Hematopoietic multipotent progenitor cell treated with erythropoietin and hydrocortisone succinate and interleukin-3 and kit ligand, for 6 days (in vitro differentiated cells): ENCODE results near the gene DHX58.
A peak's percentile ranks its signal among the peaks of the same experiment; 100 is the strongest.

ENCODE experiments used
- DNase-seq: peaks from one replicate; pipeline ENCODE4 v3.0.0-alpha.2; 2015

Gene DHX58

GRCh38 chr17:42109086-42109485 is 3.4 kb downstream of the DHX58 start:
- no peak for DNase-seq

GRCh38 chr17:42107597-42108576 is 4.6 kb downstream of the DHX58 start:
- peak; percentile 96 for DNase-seq

GRCh38 chr17:42107124-42107523 is 5.4 kb downstream of the DHX58 start:
- DNase-seq: no peak

GRCh38 chr17:42106009-42106408 is 6.5 kb downstream of the DHX58 start:
- DNase-seq: no peak

DNA sequence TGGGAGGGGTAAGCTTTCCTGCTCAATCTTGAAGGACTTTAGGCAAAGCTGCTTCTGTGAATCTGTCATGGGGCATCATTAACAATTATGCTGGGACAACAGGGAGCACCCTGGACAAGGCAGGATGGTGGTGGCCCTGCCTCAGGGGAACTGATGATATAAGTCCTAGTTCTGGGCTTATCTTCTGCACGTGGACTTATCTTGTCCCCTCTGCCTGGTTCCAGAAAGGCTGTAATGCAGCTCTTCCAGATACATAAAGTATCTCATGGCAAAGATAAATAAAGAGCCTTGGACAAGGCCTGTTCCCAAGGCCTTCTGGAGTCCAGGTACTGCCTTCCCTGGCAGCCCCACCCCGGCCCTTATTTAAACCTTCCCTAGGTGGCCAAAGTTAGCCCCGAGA is 8.2 kb downstream of the DHX58 start:
- no peak for DNase-seq

DNA sequence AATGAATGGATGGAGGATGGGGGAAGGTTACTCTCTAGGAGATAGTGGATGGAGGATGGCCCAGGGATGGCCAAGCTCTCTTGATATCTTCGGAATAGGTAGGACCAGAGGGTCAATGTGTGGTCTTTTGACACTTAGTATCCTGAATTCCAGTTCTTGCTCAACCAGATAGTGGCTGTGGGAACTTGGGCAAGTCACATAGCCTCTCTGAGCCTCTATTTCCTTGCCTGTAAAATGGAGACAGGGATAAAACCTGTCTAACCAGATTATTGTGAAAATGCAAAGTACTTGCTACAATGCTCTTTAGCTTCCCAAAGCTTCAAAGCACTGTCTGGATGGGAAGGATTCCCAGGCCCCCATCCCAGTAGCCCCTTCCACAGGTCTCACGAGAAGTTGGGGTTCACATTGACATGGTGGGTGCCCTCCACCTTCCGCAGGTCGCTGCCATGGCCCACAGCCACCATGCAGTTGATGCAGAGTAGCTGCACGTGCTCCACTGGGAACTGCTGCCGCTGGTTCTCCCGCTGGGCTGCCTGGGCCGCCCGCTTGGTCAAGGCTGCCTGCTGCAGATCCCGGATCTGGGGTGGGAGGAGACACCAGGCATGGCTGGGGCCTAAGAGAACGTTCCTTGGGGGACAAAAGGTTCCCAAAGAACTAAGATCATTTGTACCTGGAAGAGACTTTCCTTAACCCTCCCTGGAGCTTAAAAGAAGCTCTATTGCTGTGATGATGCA is 9.1 kb downstream of the DHX58 start:
- DNase-seq: no peak

GRCh38 chr17:42101513-42102292 is 10.8 kb downstream of the DHX58 start:
- peak; percentile 82 for DNase-seq

DNA sequence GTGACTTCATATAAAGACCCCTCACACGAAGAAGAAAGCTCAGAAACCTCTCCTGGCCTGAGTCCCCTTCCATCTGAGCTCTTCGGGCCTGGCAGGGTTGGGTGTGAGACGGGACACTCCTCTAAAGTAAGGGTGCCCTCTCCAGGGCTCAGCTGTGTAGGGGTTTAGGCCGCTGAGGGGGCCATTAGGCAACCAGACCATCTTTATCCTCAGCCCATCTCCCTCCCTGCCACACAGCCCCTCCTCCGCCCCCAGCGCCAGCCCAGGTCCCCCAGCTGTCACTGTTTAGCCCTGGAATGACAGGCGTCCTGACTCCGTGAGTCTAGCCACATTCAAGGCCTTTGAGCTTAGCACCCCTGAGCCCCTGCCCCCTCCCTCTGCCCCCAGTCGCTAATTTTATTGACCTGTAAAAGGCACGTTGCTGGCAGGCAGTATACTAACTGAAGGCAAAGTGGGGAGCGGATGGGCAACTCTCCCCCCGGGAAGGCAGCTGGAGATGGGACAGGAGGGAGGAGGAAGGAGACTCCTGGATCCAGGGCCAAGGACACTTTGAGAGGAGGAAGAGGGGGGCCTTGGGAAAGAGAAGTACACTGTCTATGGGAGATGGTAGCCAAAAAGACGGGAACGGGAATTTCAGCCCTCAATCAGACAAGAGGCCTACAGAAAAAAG is 13.6 kb downstream of the DHX58 start:
- DNase-seq: no peak

DNA sequence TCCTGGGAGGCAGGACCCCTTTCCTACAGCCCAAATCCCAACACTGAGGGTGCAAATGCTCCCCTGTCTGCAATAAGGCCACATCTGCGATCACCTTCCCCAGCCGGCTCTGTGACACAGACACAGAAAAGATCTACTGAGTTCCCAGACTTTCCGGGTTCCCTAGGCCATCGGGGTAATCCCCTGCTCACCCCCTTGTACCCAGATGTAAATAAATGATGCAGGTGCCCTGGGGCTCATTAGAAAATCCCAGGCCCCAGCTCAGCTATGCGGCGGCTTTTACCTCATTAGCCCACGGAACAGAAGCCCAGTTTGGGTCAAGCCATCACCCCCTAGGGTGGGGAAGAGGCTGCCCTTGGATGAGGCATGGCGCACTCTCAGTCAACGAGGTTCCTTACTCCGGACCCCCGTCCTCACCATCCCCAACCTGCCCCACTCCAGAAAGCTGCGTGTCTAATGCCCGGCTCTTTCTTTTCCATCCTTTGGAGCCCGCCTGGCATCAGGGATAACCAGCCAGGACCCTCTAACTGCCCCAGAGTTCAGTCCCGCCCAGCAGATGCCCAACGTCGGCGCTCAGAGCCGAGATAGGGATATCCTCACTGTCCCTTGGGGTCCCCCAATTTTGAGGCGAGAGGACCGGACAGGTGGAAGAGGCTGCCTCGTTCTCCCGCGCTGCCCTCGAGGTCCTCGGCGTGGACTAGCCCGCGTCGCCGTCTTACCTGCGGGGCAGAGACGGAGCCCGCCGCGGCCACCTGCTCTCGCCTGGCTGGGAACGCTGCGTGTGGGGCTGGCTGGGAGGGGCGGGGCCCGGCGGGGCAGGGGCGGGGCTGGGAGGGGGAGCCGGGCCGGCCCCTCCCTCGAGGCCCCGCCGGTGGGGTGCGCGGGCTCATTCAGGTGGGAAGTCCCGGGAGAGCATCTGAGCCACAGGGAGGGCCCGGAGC is 14.6 kb downstream of the DHX58 start, which contains the start of gene ZNF385C:
ZNF385C (minus strand) TSS at position 783 of the 941 bp plus-strand sequence. CDS start 35,417 bp downstream, outside the sequence.
- DNase-seq: no peak

- no peak for DNase-seq
Measured at GRCh38 chr17:42096360-42097111, 16.0 kb downstream of the DHX58 start.

- DNase-seq: no peak
Measured at GRCh38 chr17:42094375-42095069, 18.0 kb downstream of the DHX58 start.

DNA sequence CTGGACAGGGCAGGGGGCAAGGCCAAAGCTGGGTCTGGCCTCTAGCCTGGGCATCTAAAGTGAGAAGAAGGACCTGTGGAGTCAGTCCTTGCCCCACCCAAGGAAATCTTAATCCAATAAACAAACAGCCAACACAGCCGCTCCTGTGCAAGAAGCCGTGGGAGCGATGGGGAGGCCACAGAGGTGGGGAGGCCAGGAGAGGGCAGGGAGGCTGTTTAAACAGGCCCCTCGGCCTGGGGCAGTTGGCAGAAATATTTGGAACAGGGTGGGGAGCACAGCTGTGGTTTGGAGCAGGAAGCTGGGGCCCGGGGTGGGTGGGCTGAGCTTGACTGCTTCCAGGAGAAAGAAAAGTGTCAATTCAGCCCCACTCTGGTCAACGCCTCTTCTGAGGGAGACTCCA is 19.6 kb downstream of the DHX58 start:
- no peak for DNase-seq

DNA sequence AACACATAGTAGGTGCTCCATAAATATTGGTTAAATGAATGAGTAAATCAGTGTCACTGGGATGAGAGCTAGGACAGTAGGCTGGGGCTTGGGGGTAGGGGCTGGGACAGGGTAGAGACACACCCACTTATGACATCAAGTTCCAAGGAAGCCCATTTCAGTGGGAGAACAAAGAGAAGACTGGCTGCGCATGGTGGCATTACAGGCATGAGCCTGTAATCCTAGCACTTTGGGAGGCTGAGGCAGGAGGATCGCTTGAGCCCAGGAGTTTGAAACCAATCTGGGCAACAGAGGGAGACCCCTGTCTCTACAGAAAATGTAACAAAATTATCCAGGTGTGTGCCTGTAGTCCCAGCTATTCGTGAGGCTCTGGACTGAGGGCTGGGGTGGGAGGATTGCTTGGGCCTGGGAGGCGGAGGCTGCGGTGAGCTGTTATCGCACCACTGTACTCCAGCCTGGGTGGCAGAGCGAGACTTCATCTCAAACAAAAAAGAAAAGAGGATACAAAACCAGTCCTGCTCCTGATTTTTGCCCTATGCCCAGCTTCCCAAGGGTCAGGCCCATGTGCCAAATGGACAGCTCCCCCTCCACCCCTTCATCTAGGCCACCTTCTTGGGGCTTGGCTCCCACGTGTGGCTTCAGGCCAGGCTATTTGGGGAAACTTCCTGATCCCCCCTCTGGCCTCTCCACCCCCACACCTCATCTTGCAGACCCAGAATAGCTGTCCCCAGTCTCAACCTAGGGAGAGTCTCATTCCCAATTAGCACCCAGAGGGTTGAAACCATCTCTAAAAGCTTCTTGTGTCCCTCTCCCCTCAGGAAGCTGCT is 21.3 kb downstream of the DHX58 start:
- DNase-seq: no peak

DNA sequence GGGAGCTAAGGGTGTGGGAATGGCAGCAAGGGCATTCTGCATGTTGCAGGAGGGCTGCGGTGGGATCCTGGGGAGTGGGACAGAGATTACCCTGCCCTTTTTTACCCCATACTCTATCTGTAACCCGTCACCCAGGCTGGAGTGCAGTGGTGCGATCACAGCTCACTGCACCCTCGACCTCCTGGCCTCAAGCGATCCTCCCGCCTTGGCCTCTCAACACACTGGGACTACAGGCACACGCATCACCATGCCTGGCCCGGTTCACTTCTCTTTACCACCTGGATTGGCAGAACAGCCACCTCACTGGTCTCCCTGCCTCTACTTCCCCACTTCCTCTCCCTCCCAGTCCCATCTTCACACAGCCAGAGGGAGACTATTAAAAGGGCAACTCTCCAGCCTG is 23.8 kb downstream of the DHX58 start:
- no peak for DNase-seq

DNA sequence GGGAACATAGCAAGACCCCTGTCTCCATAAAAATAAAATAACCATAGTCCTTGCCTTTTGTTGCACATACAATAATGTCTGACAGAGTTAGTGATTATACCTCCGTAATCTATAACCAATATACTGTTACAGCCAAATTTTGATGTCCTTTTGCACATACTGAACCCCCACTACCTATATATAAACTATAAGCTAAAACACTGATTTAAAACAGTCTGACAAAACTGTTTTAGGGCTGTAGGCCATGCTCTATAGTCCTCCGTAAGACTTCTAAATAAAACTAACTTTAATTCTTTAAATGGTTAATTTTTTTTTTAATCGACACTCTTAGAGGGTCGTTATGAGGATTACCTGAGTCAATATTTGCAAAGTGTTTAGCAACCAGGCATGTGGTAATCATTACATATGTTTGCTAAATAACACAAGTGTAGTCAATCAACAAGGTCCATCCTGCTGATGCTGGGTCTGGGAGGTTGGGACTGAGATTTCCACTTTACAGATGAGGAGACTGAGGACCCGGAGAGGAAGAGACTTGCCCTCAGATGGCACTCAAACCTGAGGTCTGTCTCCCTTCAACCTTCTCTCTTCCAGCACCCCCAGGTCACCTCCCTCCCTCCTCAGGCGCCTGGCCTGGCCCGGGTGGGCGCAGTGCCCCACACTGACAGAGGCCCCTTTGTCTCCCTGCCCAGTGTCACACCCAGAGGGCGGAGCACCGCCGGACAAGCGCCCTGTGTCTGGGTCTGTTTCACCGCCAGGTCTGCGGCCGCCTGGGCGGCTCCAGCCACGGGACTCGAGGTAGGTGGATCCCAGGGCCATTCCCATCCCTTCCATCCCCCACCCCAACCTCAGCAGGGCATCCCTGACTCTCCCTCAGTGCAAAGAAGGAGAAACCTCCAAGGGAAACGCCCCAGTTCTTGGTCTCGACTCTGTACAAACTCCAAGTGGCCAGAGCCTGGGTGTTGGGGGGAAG is 24.5 kb downstream of the DHX58 start:
- DNase-seq: no peak

- no peak for DNase-seq
Measured at GRCh38 chr17:42087042-42087701, 25.3 kb downstream of the DHX58 start.

DNA sequence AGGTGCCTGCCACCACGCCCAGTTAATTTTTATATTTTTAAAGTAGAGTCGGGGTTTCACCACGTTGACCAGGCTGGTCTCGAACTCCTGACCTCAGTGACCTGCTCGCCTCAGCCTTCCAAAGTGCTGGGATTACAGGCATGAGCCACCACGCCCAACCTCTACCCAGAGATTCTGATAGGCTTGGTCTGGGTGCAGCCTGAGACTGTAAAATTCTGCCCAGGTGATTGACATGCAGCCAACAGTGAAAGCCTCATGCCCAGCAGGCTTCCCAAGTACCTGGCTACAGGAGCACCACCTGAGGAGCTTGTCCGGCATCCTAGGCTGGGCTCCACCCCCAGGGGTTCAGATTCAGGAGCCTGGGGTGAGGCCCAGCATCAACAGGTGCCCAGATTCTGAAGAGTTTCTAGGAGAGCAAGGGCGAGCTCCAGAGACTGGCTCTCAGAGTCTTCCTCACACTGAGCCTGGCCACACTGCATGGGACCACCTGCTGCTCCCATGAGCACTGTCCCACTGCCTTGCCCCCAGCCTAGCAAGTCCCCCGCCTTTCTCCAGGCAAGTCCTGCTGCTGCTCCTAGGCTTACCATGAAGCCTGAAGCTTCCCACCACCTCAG is 30.9 kb downstream of the DHX58 start:
- DNase-seq: no peak
